H9 (cell line): ENCODE data around the gene SCUBE3. TPM values are rescaled to one million over a fixed set of nuclear protein-coding genes. Genes with fewer than 3 reads are reported as not detected.

Experiments
- DNase-seq: peaks from one replicate; pipeline ENCODE4 v3.0.0-alpha.2; 2017
- H2AFZ ChIP-seq: one replicate; pipeline ENCODE4 v1.6.1; 2013; ENCODE audit warnings: mild to moderate bottlenecking, low read length, control low read depth, moderate library complexity
- H2AK5ac ChIP-seq: 2 replicates; pipeline ENCODE4 v1.6.1; 2013; ENCODE audit warnings: low read length, control low read depth, mixed read lengths; ENCODE audit not compliant: insufficient read length
- H2BK120ac ChIP-seq: one replicate; pipeline ENCODE4 v1.6.1; 2013; ENCODE audit warnings: low read depth, mild to moderate bottlenecking, low read length, control low read depth, inconsistent platforms; ENCODE audit not compliant: poor library complexity, severe bottlenecking
- H2BK12ac ChIP-seq: 2 replicates; pipeline ENCODE4 v1.6.1; 2013; ENCODE audit warnings: low read length, control low read depth, mixed read lengths, low read depth; ENCODE audit not compliant: insufficient read length
- H2BK15ac ChIP-seq: 2 replicates; pipeline ENCODE4 v1.6.1; 2013; ENCODE audit warnings: low read depth, low read length, control low read depth
- H2BK20ac ChIP-seq: one replicate; pipeline ENCODE4 v1.6.1; 2013; ENCODE audit warnings: low read depth, mild to moderate bottlenecking, low read length, control low read depth, inconsistent platforms; ENCODE audit not compliant: poor library complexity, severe bottlenecking
- H2BK5ac ChIP-seq: 2 replicates; pipeline ENCODE4 v1.6.1; 2013; ENCODE audit warnings: low read length, control low read depth, mixed read lengths; ENCODE audit not compliant: insufficient read length
- H3K14ac ChIP-seq: 2 replicates; pipeline ENCODE4 v1.6.1; 2013; ENCODE audit warnings: low read length, control low read depth; ENCODE audit not compliant: insufficient read depth
- H3K18ac ChIP-seq: 2 replicates; pipeline ENCODE4 v1.6.1; 2013; ENCODE audit warnings: low read depth, mild to moderate bottlenecking, mixed read lengths, low read length, control low read depth; ENCODE audit not compliant: insufficient read length
- H3K23ac ChIP-seq: 2 replicates; pipeline ENCODE4 v1.6.1; 2013; ENCODE audit warnings: low read length, control low read depth, mixed read lengths, low read depth; ENCODE audit not compliant: insufficient read length
- H3K23me2 ChIP-seq: 2 replicates; pipeline ENCODE4 v1.6.1; 2013; ENCODE audit warnings: low read depth, mild to moderate bottlenecking, mixed read lengths, low read length, control low read depth; ENCODE audit not compliant: insufficient read length, poor library complexity, severe bottlenecking
- H3K27ac ChIP-seq: 2 replicates; pipeline ENCODE4 v1.5.1; 2013; ENCODE audit warnings: low read length, control low read depth, mixed read lengths, low read depth; ENCODE audit not compliant: insufficient read length
- H3K27me3 ChIP-seq: 2 replicates; pipeline ENCODE4 v1.6.1; 2013; ENCODE audit warnings: low read length, control low read depth, inconsistent platforms; ENCODE audit not compliant: insufficient read depth
- H3K4ac ChIP-seq: 2 replicates; pipeline ENCODE4 v1.6.1; 2013; ENCODE audit warnings: low read depth, mild to moderate bottlenecking, control low read depth, inconsistent platforms, low read length, moderate library complexity
- H3K4me1 ChIP-seq: 2 replicates; pipeline ENCODE4 v1.6.1; 2013; ENCODE audit warnings: low read length, control low read depth, inconsistent platforms; ENCODE audit not compliant: insufficient read depth
- H3K4me2 ChIP-seq: 2 replicates; pipeline ENCODE4 v1.6.1; 2013; ENCODE audit warnings: low read length, control low read depth, mixed read lengths; ENCODE audit not compliant: insufficient read length, insufficient read depth
- H3K56ac ChIP-seq: 2 replicates; pipeline ENCODE4 v1.6.1; 2013; ENCODE audit warnings: low read depth, mild to moderate bottlenecking, mixed read lengths, low read length, control low read depth; ENCODE audit not compliant: insufficient read length
- H3K79me1 ChIP-seq: 2 replicates; pipeline ENCODE4 v1.6.1; 2013; ENCODE audit warnings: low read depth, mild to moderate bottlenecking, moderate library complexity, low read length, control low read depth, inconsistent platforms; ENCODE audit not compliant: insufficient read depth, poor library complexity, severe bottlenecking
- H3K79me2 ChIP-seq: 2 replicates; pipeline ENCODE4 v1.6.1; 2013; ENCODE audit warnings: low read length, control low read depth, inconsistent platforms; ENCODE audit not compliant: insufficient read depth
- H3K9ac ChIP-seq: 2 replicates; pipeline ENCODE4 v1.6.1; 2013; ENCODE audit warnings: low read length, control low read depth, mixed read lengths; ENCODE audit not compliant: insufficient read length; ENCODE audit errors: extremely low read depth
- H3K9me3 ChIP-seq: one replicate; pipeline ENCODE4 v1.6.1; 2013; ENCODE audit warnings: low read depth, low read length, inconsistent platforms; ENCODE audit not compliant: control insufficient read depth
- H3T11ph ChIP-seq: one replicate; pipeline ENCODE4 v1.6.1; 2013; ENCODE audit warnings: mild to moderate bottlenecking, low read length, control low read depth, inconsistent platforms
- H4K20me1 ChIP-seq: one replicate; pipeline ENCODE4 v1.6.1; 2013; ENCODE audit not compliant: control insufficient read depth, insufficient read length, insufficient read depth
- H4K5ac ChIP-seq: 2 replicates; pipeline ENCODE4 v1.6.1; 2013; ENCODE audit warnings: low read depth, mild to moderate bottlenecking, mixed read lengths, low read length, control low read depth; ENCODE audit not compliant: insufficient read length
- H4K8ac ChIP-seq: replicated peaks from 2 replicates; pipeline ENCODE4 v1.6.1; 2013; ENCODE audit warnings: low read length, control low read depth, mixed read lengths, low read depth; ENCODE audit not compliant: insufficient read length
- H4K91ac ChIP-seq: 2 replicates; pipeline ENCODE4 v1.6.1; 2013; ENCODE audit warnings: low read depth, mild to moderate bottlenecking, moderate library complexity, mixed read lengths, low read length, control low read depth; ENCODE audit not compliant: insufficient read length
- H3K27ac Mint-ChIP-seq, 3 experiments: 2 replicates in 2 of 3; 3 replicates in 1 of 3; pipeline ENCODE4 v1.8.0; 2020 to 2021; ENCODE audit warnings: mixed read lengths in 3 of 3, mild to moderate bottlenecking in 1 of 3, moderate library complexity in 1 of 3
- H3K27me3 Mint-ChIP-seq: 2 replicates; pipeline ENCODE4 v1.8.0; 2021; ENCODE audit warnings: low read depth, mild to moderate bottlenecking, moderate library complexity, mixed read lengths
- H3K36me3 Mint-ChIP-seq, 3 experiments: 2 replicates in 2 of 3; 3 replicates in 1 of 3; pipeline ENCODE4 v1.8.0; 2020 to 2021; ENCODE audit warnings: low read depth in 3 of 3, mixed read lengths in 3 of 3; ENCODE audit not compliant: insufficient read depth in 1 of 3
- H3K4me1 Mint-ChIP-seq, 2 experiments: 2 replicates each; pipeline ENCODE4 v1.8.0; 2020; ENCODE audit warnings: mixed read lengths in 2 of 2
- H3K4me3 Mint-ChIP-seq, 2 experiments: 2 replicates in 1 of 2; 3 replicates in 1 of 2; pipeline ENCODE4 v1.8.0; 2020 to 2021; ENCODE audit warnings: mild to moderate bottlenecking in 2 of 2, mixed read lengths in 2 of 2, moderate library complexity in 1 of 2
- H3K9me3 Mint-ChIP-seq, 2 experiments: 2 replicates in 1 of 2; 3 replicates in 1 of 2; pipeline ENCODE4 v1.8.0; 2020; ENCODE audit warnings: mild to moderate bottlenecking in 2 of 2, mixed read lengths in 2 of 2, moderate library complexity in 1 of 2
- CTCF ChIP-seq: fragments of 200-600 bp; sonication (generic); conservative IDR thresholded peaks from 3 replicates; pipeline ENCODE4 v1.8.0; 2021; ENCODE audit warnings: antibody characterized with exemption, mild to moderate bottlenecking
- WGBS: extraction: QIAGEN DNeasy Blood & Tissue Kit; methylation state at CpG from one replicate; pipeline ENCODE4 v1.1.7; 2013; ENCODE audit warnings: missing lambda C conversion rate, low lambda C conversion rate, mixed read lengths; ENCODE audit not compliant: insufficient read length; ENCODE audit errors: extremely low coverage; 5-methylcytosine and 5-hydroxymethylcytosine counted together
- total RNA-seq: library from RNA; stranded (reverse); gene quantifications from 2 replicates; pipeline ENCODE4 v1.2.1, GENCODE V29; 2021

The SCUBE3 gene
- total RNA-seq, 1 experiment from 2014 or later = 2.7 TPM

- Histone ChIP-seq H2AK5ac (no peak overlapping the region), H2BK120ac (no peak overlapping the region), H3K4me1 (no peaks in the 10 kb centered on the region; the same call in 1 of the 2 replicates), H3K23me2 (no peaks in the 10 kb centered on the region), H2BK12ac (no peak overlapping the region), H3K23ac (no peak overlapping the region), H2AFZ (no peak overlapping the region), H4K5ac (no peak overlapping the region), H3K14ac (no peak overlapping the region), H3K18ac (no peak overlapping the region), H2BK5ac (no peak overlapping the region), H3K27me3 (no peaks in the 10 kb centered on the region), H3K79me1 (no peaks in the 10 kb centered on the region), H2BK15ac (no peak overlapping the region), H3T11ph (no peak overlapping the region), H2BK20ac (no peak overlapping the region), H3K9me3 (no peaks in the 10 kb centered on the region), H3K56ac (no peak overlapping the region), H3K27ac (no peak overlapping the region), H3K9ac (no peak overlapping the region), H3K4me2 (no peak overlapping the region), H3K79me2 (no peaks in the 10 kb centered on the region), H4K8ac (no peak overlapping the region), H4K91ac (no peak overlapping the region), H4K20me1 (no peaks in the 10 kb centered on the region), H3K4ac (no peak overlapping the region)
- Mint-ChIP-seq H3K27ac (no peak overlapping the region), H3K9me3 (peaks cover 3% of the 10 kb centered on the region in 2 experiments; a peak in 4 of 5 replicates), H3K4me1 (peaks cover 20 to 22% of the 10 kb centered on the region in 2 experiments), H3K4me3 (no peak overlapping the region), H3K27me3 (peaks cover 19% of the 10 kb centered on the region), H3K36me3 (peaks cover 0 to 4% (median 3%) of the 10 kb centered on the region in 3 experiments; a peak in 3 of 7 replicates)
- TF ChIP-seq CTCF = no peak
- WGBS = no CpG with 5 or more reads among the region's 4 CpGs
- DNase-seq = no peak
Measured at GRCh38 chr6:35174501-35174900, 39.3 kb upstream of the SCUBE3 start.
